GM12873 (cell line): ENCODE data around the gene ZNF746.
A peak's percentile ranks its signal among the peaks of the same experiment; 100 is the strongest.

ENCODE experiments used
- CTCF ChIP-seq: IDR thresholded peaks from 2 replicates; pipeline ENCODE4 v1.5.1; 2012; ENCODE audit warnings: low read depth, mild to moderate bottlenecking, moderate library complexity, low read length, control low read depth; ENCODE audit not compliant: insufficient read depth; ENCODE audit errors: missing control alignments

The ZNF746 gene

GRCh38 chr7:149467321-149467859, 30.2 kb downstream of the ZNF746 start:
- no peak for TF ChIP-seq CTCF

GRCh38 chr7:149466364-149466763, 31.2 kb downstream of the ZNF746 start:
- no peak for TF ChIP-seq CTCF

- TF ChIP-seq CTCF: no peak
These were observed 34.0 kb downstream of the ZNF746 start for GRCh38 chr7:149463500-149464161.

- no peak for TF ChIP-seq CTCF
These were observed 35.5 kb downstream of the ZNF746 start for GRCh38 chr7:149462101-149462520.

- peak; percentile 59 for TF ChIP-seq CTCF
These were observed 36.9 kb downstream of the ZNF746 start, which contains the start of gene ZNF777 for GRCh38 chr7:149460493-149461277. Gene ZNF777, minus strand, starts transcription at chr7:149461062. Its CDS starts 5,040 bp downstream, at chr7:149456022.

- no peak for TF ChIP-seq CTCF
These were observed 37.8 kb downstream of the ZNF746 start for GRCh38 chr7:149459540-149460452.
